Erythroblast (primary cell): ENCODE results near the gene PIK3IP1.

Experiments
- DNase-seq, 2 experiments: peaks; one replicate each; lab custom pipeline; 2025; lab: John Stamatoyannopoulos, UW
- GATA1 ChIP-seq: IDR thresholded peaks from 2 replicates; pipeline ENCODE4 v1.6.1; 2011; ENCODE audit warnings: low read depth, mild to moderate bottlenecking, control low read depth, low read length, moderate library complexity
- POLR2A ChIP-seq: IDR thresholded peaks from 2 replicates; pipeline ENCODE4 v1.6.1; 2011; ENCODE audit warnings: mild to moderate bottlenecking, low read length

Gene PIK3IP1

DNA sequence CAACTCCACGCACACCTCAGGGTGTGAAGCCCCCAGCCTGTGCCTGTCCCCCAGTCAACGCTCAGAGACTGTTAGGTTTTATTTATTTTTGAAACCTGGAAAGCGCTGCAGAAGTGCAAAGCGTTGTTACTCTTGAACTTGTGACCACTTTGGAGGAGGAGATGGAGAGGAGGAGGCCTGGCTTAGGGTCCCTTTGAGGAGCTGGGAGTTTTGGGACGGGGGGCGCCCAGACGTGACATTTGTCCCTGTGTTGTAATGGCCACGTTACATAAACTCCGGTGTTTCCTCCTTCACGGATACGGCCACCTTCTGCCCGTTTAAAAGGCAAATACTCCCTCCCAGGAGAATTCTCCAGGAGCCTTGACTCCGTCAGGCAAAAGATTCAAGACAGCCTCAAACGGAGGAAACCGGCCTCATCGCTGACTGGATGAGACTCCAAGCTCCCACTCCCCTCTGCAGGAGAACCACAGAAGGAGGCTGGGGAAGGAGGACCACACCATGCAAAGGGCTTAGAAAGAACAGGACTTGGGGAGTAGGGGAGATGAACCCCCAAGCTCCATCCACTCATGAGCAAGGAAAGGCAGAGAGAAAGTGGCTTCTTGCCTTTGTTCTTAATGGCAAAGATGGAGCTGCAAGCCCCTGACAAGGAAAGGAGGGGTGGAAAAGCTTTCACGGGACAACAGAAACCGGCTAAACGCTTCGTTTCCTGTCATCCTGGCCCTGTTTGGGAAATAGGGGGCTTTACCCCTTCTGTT lies 630 bp downstream of the PIK3IP1 start:
- DNase-seq = peak in 1 of 2 experiments; percentile 64
- TF ChIP-seq POLR2A (no peak), GATA1 (no peak)

DNA sequence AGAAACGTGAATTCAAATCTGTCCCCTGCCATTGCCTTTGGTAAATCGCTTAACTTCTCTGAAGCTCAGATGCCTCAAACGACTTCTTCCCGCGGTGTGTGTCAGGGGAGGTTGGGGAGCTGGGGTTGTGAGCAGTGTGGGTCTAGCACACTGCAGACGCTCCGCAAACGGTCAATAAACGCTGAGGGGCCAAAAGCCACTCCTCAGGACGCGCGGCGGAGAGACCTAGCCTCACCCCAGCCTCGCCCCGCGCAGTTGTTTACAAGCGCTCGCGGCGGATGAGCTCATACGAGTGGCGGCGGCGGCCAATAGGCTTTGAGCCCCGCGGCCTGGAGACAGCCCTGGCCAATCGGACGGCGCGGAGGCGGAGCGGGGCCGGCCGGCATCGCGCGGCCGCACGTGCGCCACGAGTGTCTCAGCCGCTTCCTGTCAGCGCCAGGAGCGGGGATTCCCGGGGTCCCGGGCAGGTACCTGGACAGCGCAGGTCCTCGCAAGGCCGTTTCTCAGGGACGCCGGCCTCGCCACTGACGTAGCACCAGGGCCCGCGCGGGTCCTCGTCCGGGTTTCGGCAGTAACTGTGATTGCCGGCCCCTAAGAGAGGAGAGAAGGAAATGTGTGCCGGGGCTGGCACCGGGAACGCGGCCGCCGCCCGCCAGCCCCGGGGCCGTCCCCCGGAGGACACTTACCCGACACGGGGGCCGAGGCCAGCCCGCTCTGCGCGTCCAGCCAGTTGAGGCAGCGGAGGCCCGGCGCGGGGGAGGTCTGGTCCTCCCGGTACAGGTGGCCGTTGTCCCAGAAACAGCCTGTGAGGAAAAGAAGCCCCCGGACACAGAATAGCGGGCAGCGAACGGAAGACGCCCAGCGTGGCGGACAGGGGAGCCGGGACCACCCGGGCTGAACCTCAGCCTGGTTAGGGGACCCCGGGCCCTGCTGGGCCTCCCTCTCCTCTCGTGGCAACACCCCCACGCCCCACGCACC lies 1.5 kb downstream of the PIK3IP1 start:
- peak; percentile 93 to 97 for DNase-seq
- TF ChIP-seq POLR2A (peak; percentile 81), GATA1 (no peak)

DNA sequence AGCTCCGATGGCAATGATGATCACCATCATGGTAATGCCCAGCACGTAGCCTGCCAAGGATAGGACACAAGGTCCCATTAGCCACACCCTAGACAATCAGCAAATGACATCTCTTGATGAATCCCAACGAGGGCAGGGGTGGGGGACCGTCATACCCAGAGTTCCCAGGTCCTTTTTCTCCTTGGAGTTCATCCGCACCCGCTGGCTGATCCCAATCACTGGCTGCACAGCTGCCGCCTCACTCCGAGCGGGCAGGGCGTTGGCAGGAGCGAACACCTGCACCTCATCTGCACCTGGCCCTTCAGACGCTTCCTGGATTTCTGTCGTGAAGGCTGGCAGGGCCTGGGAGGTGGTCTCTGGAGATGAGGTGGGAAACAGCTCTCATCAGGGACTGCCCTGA lies 2.9 kb downstream of the PIK3IP1 start:
- DNase-seq = no peak
- TF ChIP-seq POLR2A (no peak), GATA1 (no peak)

DNA sequence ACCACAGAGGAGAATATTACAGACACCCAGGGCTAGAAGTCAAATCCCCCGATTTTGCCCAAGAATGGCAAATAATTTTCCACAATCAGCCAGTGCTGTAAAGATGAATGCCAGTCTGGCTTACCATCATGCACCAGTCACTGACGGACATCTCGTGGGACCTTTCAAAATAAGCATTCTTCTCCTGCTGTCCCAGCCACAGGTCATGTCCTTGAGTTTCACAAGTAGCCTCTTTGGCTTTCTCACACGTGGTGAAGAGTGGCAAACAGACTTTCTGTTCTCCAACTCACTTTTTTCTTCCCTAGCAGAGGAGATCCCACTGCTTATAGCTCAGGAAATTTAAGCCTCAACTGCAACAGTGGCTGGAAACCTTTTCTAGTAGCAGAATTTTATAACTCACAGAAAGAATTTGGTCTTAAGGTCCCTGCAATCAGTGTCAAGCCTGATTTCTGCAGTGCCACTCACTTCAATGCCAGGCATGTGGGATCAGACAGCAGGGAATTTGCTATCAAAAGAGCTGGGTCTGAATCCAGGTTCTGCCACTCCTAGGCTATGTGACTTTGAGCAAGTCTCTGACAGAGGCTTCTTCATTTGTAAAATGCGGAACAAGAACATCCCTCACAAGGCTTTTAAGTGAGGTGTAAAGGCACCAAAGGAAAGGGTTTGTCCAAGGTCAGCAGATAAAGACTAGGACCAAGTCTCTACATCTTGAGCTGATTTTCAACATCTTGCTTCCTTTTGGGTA lies 3.6 kb downstream of the PIK3IP1 start:
- no peak for DNase-seq
- no peak for TF ChIP-seq POLR2A
- TF ChIP-seq GATA1 = no peak

DNA sequence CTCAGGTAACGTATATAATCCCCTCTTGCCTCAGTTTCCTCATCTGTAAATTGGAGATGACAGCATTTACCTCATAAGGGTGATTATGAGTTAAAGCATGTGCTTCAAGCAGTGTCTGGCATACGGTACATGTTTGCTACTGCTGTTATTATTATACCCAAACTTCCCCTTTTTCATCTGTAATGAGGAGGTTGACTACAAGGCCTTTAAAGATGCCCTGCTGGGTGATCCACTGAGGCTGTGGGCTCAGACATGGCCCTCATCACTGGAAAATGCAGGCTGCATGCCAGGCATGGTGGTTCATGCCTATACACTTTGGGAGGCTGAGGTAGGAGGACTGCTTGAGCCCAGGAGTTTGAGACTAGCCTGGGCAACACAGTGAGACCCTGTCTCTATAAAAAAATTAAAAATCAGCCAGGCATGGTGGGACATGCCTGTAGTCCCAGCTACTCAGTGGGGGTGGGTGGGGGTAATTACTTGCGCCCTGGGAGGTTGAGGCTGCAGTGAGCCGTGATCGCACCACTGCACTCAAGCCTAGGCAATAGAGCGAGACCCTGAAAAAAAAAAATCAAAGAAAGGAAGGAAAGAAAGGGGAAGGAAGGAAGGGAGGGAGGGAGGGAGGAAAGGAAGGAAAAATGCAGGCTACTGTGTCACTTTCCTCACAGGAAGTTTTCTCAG lies 4.3 kb downstream of the PIK3IP1 start:
- DNase-seq = no peak
- TF ChIP-seq POLR2A (no peak), GATA1 (no peak)

DNA sequence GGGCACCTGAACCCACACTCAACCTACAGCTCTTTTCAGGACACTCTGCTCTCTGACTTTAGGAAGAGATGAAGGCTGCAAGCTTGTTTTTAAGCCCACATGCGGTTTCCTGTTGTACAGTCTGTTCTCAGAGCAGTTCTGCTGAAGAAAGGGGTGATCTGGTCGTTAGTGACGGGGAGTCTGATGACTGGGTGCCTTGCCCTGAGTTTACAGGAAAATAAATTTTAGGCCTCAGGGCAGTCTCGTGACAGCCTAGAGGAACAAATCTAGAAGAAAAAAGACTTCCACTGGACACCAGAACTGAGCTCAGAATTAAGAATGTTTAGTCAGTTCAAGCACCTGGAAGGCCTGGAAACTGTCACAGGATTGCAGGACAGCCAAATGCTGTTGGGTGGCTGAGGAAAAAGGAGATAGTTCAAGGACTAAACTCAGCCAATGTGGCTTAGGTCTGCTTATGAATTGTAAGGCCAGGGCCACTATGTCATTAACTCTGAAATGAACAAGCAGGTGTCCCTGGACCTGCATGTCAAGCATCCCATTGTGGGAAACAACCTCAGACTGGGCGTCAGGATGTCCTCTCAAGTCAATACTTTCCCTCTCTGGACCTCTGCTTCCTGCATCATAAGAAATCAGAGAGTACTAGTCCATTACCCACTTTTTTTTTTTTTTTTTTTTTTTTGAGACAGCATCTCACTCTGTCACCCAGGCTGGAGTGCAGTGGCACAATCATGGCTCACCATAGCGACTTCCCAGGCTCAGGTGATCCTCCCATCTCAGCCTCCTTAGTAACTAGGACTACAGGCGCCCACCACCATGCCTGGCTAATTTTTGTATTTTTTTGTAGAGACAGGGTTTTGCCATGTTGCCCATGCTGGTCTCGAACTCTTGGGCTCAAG lies 5.7 kb downstream of the PIK3IP1 start:
- DNase-seq = no peak
- TF ChIP-seq GATA1 (no peak), POLR2A (no peak)

DNA sequence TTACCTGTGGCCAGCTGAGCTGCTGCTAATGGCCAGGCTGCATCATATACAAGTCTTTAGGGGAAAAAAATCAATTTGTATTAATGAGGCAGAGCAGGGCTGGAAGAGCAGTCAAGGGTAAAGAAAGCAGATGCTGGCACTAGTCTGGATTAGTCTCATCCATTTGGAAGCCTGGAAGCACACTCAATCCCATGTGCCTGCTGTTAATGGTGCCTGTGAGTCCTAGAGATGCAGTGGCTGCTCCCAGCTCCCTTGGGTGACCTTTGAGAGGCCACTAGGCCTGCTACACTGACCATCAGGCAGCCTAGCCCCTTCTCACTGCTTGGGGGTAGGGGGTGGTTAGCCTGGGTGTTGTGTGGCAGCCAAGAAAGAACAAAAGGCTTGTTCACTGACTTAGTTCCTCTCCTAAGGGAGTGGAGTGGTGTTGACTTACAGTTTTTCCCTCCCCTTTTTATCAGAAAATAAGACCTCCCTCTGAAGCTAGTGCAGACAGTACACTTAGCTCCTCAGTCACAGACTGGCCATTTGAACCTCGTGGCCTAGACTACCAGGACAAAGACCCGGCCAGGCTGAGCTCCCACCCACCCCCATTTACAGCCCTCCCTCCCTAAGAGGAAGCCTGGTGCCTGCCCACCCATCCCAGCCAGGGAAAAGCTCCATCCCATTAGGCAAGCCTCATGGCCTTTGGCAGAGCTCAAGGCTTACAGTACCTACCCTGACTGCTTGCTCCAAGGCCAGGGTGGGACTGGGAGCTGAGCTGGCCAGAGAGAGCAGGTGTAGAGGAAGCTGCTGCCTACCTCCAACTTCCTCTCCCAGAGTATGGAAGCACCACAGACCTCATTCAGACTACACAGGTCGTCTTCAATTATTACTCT lies 7.8 kb downstream of the PIK3IP1 start:
- DNase-seq = no peak
- no peak for TF ChIP-seq GATA1
- TF ChIP-seq POLR2A = no peak

DNA sequence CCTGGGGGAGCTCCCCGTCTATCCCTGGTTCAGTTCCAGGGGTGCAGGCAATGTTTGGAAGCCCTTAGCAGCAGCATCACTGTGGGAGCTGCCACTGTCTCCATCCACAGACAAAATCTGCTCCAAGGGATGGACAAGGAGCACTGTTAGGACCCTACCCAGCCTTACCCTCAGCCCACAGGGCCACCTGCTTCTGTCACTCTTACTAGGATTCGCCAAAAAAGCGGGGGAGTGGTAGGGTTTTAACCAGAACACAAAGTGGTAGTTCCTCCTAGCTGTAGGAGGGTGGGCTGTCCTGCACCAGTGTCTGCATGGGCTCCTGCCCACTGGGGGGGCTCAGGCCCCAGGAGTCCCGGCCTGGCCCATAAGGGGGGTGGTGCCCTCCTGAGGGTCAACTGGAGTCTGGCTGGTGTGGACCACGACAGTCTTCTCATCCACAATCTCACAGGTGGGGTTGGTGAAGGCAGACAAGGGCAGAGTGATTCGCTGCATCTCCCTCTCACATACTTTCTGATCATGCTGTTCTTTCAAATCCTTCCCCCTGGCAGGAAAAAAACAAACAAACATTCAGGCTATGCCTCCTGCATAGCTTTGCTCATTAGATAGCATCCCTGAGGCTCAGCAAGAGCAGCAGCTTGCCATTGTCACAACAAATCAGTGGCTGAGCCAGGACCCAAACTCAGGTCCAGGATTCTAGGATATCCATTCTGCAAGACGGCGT lies 9.4 kb downstream of the PIK3IP1 start:
- no peak for TF ChIP-seq POLR2A
- DNase-seq = no peak

DNA sequence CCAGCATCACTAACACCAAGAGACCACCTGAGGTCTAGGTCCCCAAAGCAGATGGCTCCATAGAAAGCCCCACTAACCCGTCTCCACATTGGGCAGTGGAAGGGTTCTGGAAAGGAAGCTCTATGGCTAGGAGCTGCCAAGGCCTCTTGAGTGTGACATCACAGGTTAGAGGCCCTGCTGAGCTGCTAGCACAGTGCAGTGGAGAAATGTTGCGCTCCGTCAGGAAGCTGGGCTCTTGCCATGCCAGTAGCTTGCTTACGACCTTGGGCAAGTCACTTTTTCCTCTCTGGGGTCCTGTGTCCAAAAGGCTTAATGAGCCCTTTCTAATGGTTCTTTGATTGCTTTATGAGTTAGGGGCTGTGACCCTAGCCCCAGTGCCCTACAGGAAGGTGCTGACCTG lies 10.6 kb downstream of the PIK3IP1 start:
- DNase-seq = no peak
- TF ChIP-seq POLR2A = no peak
- TF ChIP-seq GATA1 = no peak

DNA sequence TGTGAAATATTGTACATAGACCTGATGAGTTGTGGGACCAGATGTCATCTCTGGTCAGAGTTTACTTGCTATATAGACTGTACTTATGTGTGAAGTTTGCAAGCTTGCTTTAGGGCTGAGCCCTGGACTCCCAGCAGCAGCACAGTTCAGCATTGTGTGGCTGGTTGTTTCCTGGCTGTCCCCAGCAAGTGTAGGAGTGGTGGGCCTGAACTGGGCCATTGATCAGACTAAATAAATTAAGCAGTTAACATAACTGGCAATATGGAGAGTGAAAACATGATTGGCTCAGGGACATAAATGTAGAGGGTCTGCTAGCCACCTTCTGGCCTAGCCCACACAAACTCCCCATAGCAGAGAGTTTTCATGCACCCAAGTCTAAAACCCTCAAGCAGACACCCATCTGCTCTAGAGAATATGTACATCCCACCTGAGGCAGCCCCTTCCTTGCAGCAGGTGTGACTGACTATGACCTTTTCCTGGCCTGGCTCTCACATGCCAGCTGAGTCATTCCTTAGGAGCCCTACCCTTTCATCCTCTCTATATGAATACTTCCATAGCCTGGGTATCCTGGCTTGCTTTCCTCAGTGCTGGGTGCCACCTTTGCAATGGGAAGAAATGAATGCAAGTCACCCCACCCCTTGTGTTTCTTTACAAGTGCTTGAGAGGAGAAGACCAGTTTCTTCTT lies 12.3 kb downstream of the PIK3IP1 start:
- no peak for DNase-seq

More for the DNA sequence above, 12.3 kb downstream of the PIK3IP1 start:
- no peak for TF ChIP-seq POLR2A
- TF ChIP-seq GATA1 = no peak
